Measurements from ENCODE around the gene CHST9. TPM values are rescaled to one million over a fixed set of nuclear protein-coding genes. Genes with fewer than 3 reads are reported as not detected.

The CHST9 gene
- total and polyA plus RNA-seq, 2 of the 4 experiments (the other 2 are of a cell fraction): not detected

DNA sequence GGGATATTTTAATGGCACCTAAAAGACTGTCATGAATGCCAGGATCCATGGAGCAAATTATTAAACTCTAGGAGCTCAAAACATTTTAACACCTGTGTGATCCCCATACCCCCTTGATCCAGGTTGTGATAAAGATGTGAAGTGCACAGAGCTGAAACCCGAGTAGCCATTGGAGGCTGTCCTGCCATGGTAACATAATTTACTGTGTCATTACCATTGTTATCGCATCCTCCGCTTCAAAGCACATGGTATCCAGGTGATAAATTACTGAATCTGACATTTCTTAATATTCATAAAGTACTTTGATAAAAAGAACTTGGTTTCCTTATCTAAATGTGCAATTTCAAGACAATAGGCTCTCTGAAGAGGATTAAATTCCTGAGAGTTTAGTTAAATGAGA lies 109.3 kb downstream of the CHST9 start:
- in situ Hi-C loops (cut with MboI; ENCODE audit: low sequenced_read_pairs): no loop called here
- no peak overlapping the region for H3K4me3 ChIP-seq (ENCODE audit: insufficient read depth, low read depth, low read length)
- H2AK5ac ChIP-seq (ENCODE audit: low read depth, low read length): no peak overlapping the region
- dilution Hi-C loops (cut with HindIII; ENCODE audit: low sequenced_read_pairs, unreplicated experiment): no loop called here
- intact Hi-C loops (cut with micrococcal nuclease): no loop called here
- TF ChIP-seq RAD21 (IDR thresholded peaks at IDR 0.05; ENCODE audit: low read length) (no peak), RFX5 (IDR thresholded peaks at IDR 0.05; ENCODE audit: low read depth, low read length) (no peak), MXI1 (IDR thresholded peaks at IDR 0.05; ENCODE audit: borderline replicate concordance, low read depth, low read length) (no peak), USF2 (IDR thresholded peaks at IDR 0.05; ENCODE audit: low read depth, low read length) (no peak), MAZ (IDR thresholded peaks at IDR 0.05; ENCODE audit: borderline replicate concordance, low read depth, low read length) (no peak), RCOR1 (IDR thresholded peaks at IDR 0.05; ENCODE audit: insufficient replicate concordance, low read length) (no peak), CHD1 (IDR thresholded peaks at IDR 0.05; ENCODE audit: low read depth, low read length) (no peak), NFE2L2 (IDR thresholded peaks at IDR 0.05; ENCODE audit: low read depth, low read length) (no peak), POLR2A (IDR thresholded peaks at IDR 0.05; ENCODE audit: low read depth, low read length) (no peak), ELK1 (IDR thresholded peaks at IDR 0.05; ENCODE audit: borderline replicate concordance, low read depth, low read length) (no peak)
- ATAC-seq (ENCODE audit: low read depth) (no peak), DNase-seq (no peak)
- no peak overlapping the region for H3K56ac ChIP-seq (ENCODE audit: extremely low read depth, insufficient read depth, low read length)
- H4K20me1 ChIP-seq (ENCODE audit: insufficient read depth, low read length): no peaks in the 10 kb centered on the region
- no peak overlapping the region for H3K14ac ChIP-seq (replicated peaks; ENCODE audit: low read depth, low read length)
- BruUV-seq (replicated peaks): no TSS peak
- H3K9me3 ChIP-seq (ENCODE audit: control insufficient read depth, insufficient read depth, low read length): peaks cover 8% of the 10 kb centered on the region; the same call in 1 of the 2 replicates
- H3K4ac ChIP-seq (ENCODE audit: low read depth, low read length): no peak overlapping the region
- H3K23ac ChIP-seq (ENCODE audit: low read depth, low read length): no peak overlapping the region
- H2BK5ac ChIP-seq (ENCODE audit: low read depth, low read length, poor library complexity, severe bottlenecking): no peak overlapping the region
- no peak overlapping the region for H3K4me2 ChIP-seq (ENCODE audit: low read depth, low read length)
- no peak overlapping the region for H4K91ac ChIP-seq (ENCODE audit: insufficient read depth, low read depth, low read length)
- no peak overlapping the region for H3K9ac ChIP-seq (ENCODE audit: low read depth, low read length)
- H3K27me3 ChIP-seq (ENCODE audit: control insufficient read depth, insufficient read depth, low read length): no peaks in the 10 kb centered on the region
- CTCF ChIA-PET: no interaction called here
- no peaks in the 10 kb centered on the region for H3K9me1 ChIP-seq (ENCODE audit: insufficient read depth, low read length)
- H3K36me3 ChIP-seq (ENCODE audit: control insufficient read depth, insufficient read depth, low read length): no peaks in the 10 kb centered on the region
- no peak overlapping the region for H3K18ac ChIP-seq (ENCODE audit: low read depth, low read length)
- no peaks in the 10 kb centered on the region for H3K4me1 ChIP-seq (ENCODE audit: control insufficient read depth, insufficient read depth, low read length)
- H2BK15ac ChIP-seq (ENCODE audit: low read depth, low read length): no peak overlapping the region
- H3K27ac ChIP-seq (ENCODE audit: insufficient read depth, low read length): no peak overlapping the region
- no peak overlapping the region for H2AK9ac ChIP-seq (replicated peaks; ENCODE audit: low read depth, low read length, poor library complexity)
- no CpG with 5 or more reads among the region's 3 CpGs for WGBS, 2 experiments (ENCODE audit: extremely low coverage in 2 of 2, insufficient read length in 1 of 2)
- no peak overlapping the region for H4K8ac ChIP-seq (ENCODE audit: low read depth in 2 of 2, low read length in 2 of 2)
- H4K5ac ChIP-seq (ENCODE audit: low read depth, low read length): no peak overlapping the region
- POLR2A ChIA-PET (ENCODE audit: unreplicated experiment): no interaction called here
- no peak overlapping the region for H2BK20ac ChIP-seq (ENCODE audit: low read depth, low read length)
- no peak overlapping the region for H2AFZ ChIP-seq (replicated peaks; ENCODE audit: low read length, poor library complexity)
- no peaks in the 10 kb centered on the region for H3K79me1 ChIP-seq (ENCODE audit: low read depth in 1 of 2, low read length in 2 of 2)
- no peak overlapping the region for H2BK120ac ChIP-seq (ENCODE audit: low read depth, low read length)

Measured in IMR-90 (cell line).